ENCODE data around the gene RALGDS.

DNA sequence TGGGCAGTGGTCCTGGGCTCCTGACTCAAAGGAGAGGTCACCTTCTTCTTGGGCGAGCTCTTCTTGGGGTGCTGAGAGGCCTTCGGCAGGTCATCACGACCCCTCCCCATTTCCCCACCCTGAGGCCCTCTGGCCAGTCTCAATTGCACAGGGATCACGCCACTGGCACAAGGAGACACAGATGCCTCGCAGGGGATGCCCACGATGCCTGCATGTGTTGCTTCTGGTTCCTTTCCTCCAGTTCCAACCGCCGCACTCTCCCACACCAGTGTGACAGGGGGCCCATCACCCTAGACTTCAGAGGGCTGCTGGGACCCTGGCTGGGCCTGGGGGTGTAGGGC, 57.9 kb downstream of the RALGDS start:
- TF ChIP-seq FOXM1 (IDR thresholded peaks at IDR 0.05; ENCODE audit: borderline replicate concordance, low read depth), result no peak
- TF ChIP-seq EP300 (IDR thresholded peaks at IDR 0.05; ENCODE audit: borderline replicate concordance), result no peak
- no peak for TF ChIP-seq MAX (IDR thresholded peaks at IDR 0.05)
- TF ChIP-seq, protein P1, sequence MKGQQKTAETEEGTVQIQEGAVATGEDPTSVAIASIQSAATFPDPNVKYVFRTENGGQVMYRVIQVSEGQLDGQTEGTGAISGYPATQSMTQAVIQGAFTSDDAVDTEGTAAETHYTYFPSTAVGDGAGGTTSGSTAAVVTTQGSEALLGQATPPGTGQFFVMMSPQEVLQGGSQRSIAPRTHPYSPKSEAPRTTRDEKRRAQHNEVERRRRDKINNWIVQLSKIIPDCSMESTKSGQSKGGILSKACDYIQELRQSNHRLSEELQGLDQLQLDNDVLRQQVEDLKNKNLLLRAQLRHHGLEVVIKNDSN (IDR thresholded peaks at IDR 0.05), result no peak
- TF ChIP-seq, protein P2, sequence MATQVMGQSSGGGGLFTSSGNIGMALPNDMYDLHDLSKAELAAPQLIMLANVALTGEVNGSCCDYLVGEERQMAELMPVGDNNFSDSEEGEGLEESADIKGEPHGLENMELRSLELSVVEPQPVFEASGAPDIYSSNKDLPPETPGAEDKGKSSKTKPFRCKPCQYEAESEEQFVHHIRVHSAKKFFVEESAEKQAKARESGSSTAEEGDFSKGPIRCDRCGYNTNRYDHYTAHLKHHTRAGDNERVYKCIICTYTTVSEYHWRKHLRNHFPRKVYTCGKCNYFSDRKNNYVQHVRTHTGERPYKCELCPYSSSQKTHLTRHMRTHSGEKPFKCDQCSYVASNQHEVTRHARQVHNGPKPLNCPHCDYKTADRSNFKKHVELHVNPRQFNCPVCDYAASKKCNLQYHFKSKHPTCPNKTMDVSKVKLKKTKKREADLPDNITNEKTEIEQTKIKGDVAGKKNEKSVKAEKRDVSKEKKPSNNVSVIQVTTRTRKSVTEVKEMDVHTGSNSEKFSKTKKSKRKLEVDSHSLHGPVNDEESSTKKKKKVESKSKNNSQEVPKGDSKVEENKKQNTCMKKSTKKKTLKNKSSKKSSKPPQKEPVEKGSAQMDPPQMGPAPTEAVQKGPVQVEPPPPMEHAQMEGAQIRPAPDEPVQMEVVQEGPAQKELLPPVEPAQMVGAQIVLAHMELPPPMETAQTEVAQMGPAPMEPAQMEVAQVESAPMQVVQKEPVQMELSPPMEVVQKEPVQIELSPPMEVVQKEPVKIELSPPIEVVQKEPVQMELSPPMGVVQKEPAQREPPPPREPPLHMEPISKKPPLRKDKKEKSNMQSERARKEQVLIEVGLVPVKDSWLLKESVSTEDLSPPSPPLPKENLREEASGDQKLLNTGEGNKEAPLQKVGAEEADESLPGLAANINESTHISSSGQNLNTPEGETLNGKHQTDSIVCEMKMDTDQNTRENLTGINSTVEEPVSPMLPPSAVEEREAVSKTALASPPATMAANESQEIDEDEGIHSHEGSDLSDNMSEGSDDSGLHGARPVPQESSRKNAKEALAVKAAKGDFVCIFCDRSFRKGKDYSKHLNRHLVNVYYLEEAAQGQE (IDR thresholded peaks at IDR 0.05; ENCODE audit: low read depth), result no peak
- no peak for TF ChIP-seq ZBTB7A (IDR thresholded peaks at IDR 0.05; ENCODE audit: low read depth)
- TF ChIP-seq YY1 (IDR thresholded peaks at IDR 0.05; ENCODE audit: low read depth), result no peak
- no peak for TF ChIP-seq RAD21 (IDR thresholded peaks at IDR 0.05; ENCODE audit: low read depth)
- no peak for TF ChIP-seq CREB1 (IDR thresholded peaks at IDR 0.05; ENCODE audit: low read depth)
- no peak for TF ChIP-seq TAF1 (IDR thresholded peaks at IDR 0.05; ENCODE audit: low read depth)
- no peak for TF ChIP-seq EGR1 (IDR thresholded peaks at IDR 0.05)
- TF ChIP-seq NFIC (IDR thresholded peaks at IDR 0.05), result no peak
- TF ChIP-seq CEBPB (IDR thresholded peaks at IDR 0.05), result no peak
- no peak for TF ChIP-seq TCF12 (IDR thresholded peaks at IDR 0.05; ENCODE audit: low read depth)
